ENCODE measurements around the gene PDE3A.

DNA sequence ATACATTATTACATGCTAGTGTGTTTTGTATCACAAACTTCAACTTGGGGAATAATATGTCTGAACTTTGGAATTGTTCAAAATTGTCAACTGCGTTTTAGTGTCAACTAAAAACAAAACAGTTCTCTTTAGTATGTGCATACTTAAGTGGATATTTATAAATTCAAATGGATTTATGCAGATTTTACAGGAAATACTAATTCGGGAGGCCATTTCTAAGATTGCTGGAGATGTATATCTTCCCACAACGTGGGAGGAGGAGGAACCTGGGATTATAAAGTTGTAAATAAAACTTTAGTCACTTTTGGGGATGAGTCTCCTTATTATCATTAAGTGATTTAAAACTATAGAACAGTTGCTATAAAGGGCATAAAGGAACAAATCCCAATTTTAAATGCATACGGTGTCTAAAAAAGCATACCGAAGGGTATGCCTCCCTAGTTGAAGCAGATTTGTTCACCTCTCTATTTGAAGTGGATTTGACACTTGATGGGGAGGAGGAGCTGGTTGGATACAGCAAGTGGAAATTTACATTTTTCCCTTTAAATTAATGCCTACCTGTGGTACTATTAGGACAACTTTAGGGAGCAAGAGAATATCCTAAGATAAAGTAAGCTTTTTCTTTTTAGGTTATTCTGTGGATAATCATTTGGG, 2.7 kb downstream of the PDE3A start:
- TF ChIP-seq, protein P1, sequence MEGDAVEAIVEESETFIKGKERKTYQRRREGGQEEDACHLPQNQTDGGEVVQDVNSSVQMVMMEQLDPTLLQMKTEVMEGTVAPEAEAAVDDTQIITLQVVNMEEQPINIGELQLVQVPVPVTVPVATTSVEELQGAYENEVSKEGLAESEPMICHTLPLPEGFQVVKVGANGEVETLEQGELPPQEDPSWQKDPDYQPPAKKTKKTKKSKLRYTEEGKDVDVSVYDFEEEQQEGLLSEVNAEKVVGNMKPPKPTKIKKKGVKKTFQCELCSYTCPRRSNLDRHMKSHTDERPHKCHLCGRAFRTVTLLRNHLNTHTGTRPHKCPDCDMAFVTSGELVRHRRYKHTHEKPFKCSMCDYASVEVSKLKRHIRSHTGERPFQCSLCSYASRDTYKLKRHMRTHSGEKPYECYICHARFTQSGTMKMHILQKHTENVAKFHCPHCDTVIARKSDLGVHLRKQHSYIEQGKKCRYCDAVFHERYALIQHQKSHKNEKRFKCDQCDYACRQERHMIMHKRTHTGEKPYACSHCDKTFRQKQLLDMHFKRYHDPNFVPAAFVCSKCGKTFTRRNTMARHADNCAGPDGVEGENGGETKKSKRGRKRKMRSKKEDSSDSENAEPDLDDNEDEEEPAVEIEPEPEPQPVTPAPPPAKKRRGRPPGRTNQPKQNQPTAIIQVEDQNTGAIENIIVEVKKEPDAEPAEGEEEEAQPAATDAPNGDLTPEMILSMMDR (conservative IDR thresholded peaks at IDR 0.05): no peak
- no peak for TF ChIP-seq ZFX (IDR thresholded peaks at IDR 0.05)
